Measurements from ENCODE around the gene SLC1A4.

- TF ChIP-seq CTCF (IDR thresholded peaks at IDR 0.05) (no peak), POLR2A (IDR thresholded peaks at IDR 0.05) (no peak)
Measured at GRCh38 chr2:65026154-65026553, 37.0 kb downstream of the SLC1A4 start.

Data from breast epithelium (tissue), 3 donors.